Effector memory CD4-positive, alpha-beta T cell (primary cell): Measurements from ENCODE around the gene MRPL18.

Experiments used
- DNase-seq, 3 donors: peaks; one replicate each; pipeline ENCODE4 v3.0.0-alpha.2; 2020
- H3K27ac ChIP-seq: 2 replicates; pipeline ENCODE4 v1.7.0; 2013; ENCODE audit warnings: mild to moderate bottlenecking, low read length, moderate library complexity; ENCODE audit not compliant: insufficient read depth, poor library complexity, severe bottlenecking
- H3K27me3 ChIP-seq: replicated peaks from 2 replicates; pipeline ENCODE4 v1.7.0; 2013; ENCODE audit warnings: mild to moderate bottlenecking, low read length; ENCODE audit not compliant: insufficient read depth, control insufficient read depth, poor library complexity, severe bottlenecking
- H3K36me3 ChIP-seq: 2 replicates; pipeline ENCODE4 v1.7.0; 2013; ENCODE audit warnings: mild to moderate bottlenecking, low read length, moderate library complexity; ENCODE audit not compliant: control insufficient read depth, insufficient read depth
- H3K4me1 ChIP-seq: 2 replicates; pipeline ENCODE4 v1.7.0; 2013; ENCODE audit warnings: low read length, mild to moderate bottlenecking; ENCODE audit not compliant: control insufficient read depth, insufficient read depth, poor library complexity, severe bottlenecking
- H3K4me3 ChIP-seq: 2 replicates; pipeline ENCODE4 v1.7.0; 2013; ENCODE audit warnings: low read length, low read depth, mild to moderate bottlenecking; ENCODE audit not compliant: insufficient read depth, poor library complexity, severe bottlenecking
- H3K9me3 ChIP-seq: 2 replicates; pipeline ENCODE4 v1.7.0; 2013; ENCODE audit warnings: mild to moderate bottlenecking, low read length, moderate library complexity; ENCODE audit not compliant: control insufficient read depth

The MRPL18 gene

DNA sequence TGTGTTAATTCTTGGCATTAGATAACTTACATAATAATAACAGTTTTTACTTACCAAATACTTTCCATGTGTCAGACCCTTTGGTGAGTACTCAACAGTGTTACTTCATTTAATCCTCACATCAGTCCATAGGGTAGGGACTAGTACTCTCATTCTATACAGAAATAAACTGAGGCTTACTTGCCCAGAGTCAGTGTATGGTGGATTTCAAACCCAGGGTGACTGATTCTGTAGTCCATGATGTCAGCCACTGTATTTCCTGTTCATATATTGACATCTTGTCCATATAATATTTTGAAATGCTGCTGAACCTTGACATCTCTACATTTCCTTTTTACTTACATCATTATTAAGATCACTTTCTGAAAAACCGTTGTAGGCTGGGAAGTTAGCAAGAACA is 7.3 kb downstream of the MRPL18 start:
- peaks cover 4% of the 10 kb centered on the region for H3K4me1 ChIP-seq
- no peaks in the 10 kb centered on the region for H3K9me3 ChIP-seq
- DNase-seq, result no peak
- no peak overlapping the region for H3K4me3 ChIP-seq
- H3K27me3 ChIP-seq, result no peaks in the 10 kb centered on the region
- peaks cover 43% of the 10 kb centered on the region for H3K36me3 ChIP-seq
- H3K27ac ChIP-seq, result no peak overlapping the region

DNA sequence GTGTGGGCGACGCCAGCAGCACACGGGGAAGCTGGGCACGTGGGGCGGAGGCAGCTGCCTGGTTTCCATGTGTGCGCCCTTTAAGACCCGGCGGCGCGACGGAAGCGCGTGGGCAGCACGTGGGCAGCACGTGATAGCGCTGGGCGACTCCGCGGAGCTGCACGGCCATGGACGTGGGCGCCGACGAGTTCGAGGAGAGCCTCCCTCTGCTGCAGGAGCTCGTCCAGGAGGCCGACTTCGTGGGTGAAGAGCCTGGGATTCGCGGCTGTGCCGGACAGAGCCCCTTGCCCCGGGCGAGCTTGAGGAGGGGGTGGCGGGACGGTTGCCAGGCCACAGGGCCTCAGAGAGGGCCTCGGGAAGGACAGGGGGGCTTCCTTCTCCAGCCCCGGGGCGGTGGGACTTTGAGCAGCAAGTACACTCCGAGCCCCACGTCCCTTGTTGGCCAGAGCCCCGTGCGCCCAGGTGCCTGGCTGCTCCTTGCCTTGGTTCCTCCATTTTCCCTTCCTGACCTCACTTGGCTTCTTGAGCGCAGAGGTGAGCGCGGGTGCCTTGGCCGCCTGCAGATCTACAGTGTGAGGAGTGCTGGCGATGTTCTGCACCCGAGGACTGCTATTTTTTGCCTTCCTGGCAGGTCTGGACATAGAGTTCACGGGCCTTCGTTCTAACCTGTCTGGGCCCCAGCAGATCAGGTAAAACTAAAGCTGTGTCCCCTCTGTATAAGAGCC is 10.0 kb downstream of the MRPL18 start, which contains the start of gene PNLDC1:
Gene PNLDC1, plus strand, starts transcription at position 136 of the 725 bp plus-strand sequence. Its CDS starts 32 bp downstream, at position 168.
- Histone ChIP-seq H3K4me3 (no peak within 1 kb of the TSS), H3K9me3 (no peaks in the 10 kb centered on the region), H3K27me3 (no peaks in the 10 kb centered on the region), H3K36me3 (peaks cover 28% of the 10 kb centered on the region), H3K4me1 (no peaks in the 10 kb centered on the region), H3K27ac (no peak within 1 kb of the TSS)
- no peak for DNase-seq

- H3K4me3 ChIP-seq, result no peak overlapping the region
Measured at GRCh38 chr6:159801935-159802334, 11.7 kb downstream of the MRPL18 start.

GRCh38 chr6:159804504-159804903 is 14.2 kb downstream of the MRPL18 start:
- Histone ChIP-seq H3K27ac (no peak overlapping the region), H3K27me3 (no peaks in the 10 kb centered on the region), H3K36me3 (peaks cover 6% of the 10 kb centered on the region)

More at GRCh38 chr6:159801935-159802334, 11.7 kb downstream of the MRPL18 start:
- Histone ChIP-seq H3K27ac (no peak overlapping the region), H3K27me3 (no peaks in the 10 kb centered on the region), H3K36me3 (peaks cover 21% of the 10 kb centered on the region), H3K9me3 (no peaks in the 10 kb centered on the region), H3K4me1 (no peaks in the 10 kb centered on the region)
- no peak for DNase-seq

GRCh38 chr6:159805440-159806020 is 15.3 kb downstream of the MRPL18 start:
- no peaks in the 10 kb centered on the region for H3K36me3 ChIP-seq
- no peak for DNase-seq
- no peaks in the 10 kb centered on the region for H3K27me3 ChIP-seq
- H3K4me1 ChIP-seq, result no peaks in the 10 kb centered on the region
- no peaks in the 10 kb centered on the region for H3K9me3 ChIP-seq
- no peak overlapping the region for H3K4me3 ChIP-seq
- H3K27ac ChIP-seq, result no peak overlapping the region

More at GRCh38 chr6:159804504-159804903, 14.2 kb downstream of the MRPL18 start:
- H3K4me1 ChIP-seq, result no peaks in the 10 kb centered on the region
- DNase-seq, result no peak
- H3K4me3 ChIP-seq, result no peak overlapping the region
- no peaks in the 10 kb centered on the region for H3K9me3 ChIP-seq

- Histone ChIP-seq H3K4me1 (no peaks in the 10 kb centered on the region), H3K36me3 (no peaks in the 10 kb centered on the region), H3K27me3 (no peaks in the 10 kb centered on the region), H3K4me3 (no peak overlapping the region), H3K9me3 (no peaks in the 10 kb centered on the region), H3K27ac (no peak overlapping the region)
- no peak for DNase-seq
Measured at GRCh38 chr6:159806021-159806458, 15.8 kb downstream of the MRPL18 start.

GRCh38 chr6:159807150-159807858 is 17.0 kb downstream of the MRPL18 start:
- Histone ChIP-seq H3K27ac (no peak overlapping the region), H3K27me3 (no peaks in the 10 kb centered on the region), H3K4me1 (no peaks in the 10 kb centered on the region), H3K36me3 (no peaks in the 10 kb centered on the region), H3K4me3 (no peak overlapping the region), H3K9me3 (no peaks in the 10 kb centered on the region)
- DNase-seq, result no peak

DNA sequence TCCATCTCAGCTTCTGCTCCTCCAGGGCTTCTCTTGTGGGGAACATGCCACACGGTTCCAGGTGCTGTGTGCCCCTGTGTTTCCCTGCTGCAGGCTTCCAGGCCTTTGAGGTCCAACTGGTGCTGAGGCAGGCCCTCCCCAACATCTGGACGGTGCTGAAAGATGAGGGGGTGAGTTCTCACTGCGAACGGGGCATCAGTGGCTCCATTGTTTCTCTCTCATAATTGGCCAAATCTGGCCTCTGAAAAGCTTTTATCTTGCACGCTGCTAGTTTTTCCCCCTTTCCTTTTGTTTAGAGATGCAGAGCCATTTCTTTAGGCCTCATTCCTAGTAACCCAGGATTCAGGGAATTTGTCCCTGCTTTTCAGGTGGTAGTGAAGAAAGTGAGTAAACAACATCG is 18.4 kb downstream of the MRPL18 start:
- no peak overlapping the region for H3K27ac ChIP-seq
- no peak overlapping the region for H3K4me3 ChIP-seq
- no peaks in the 10 kb centered on the region for H3K9me3 ChIP-seq
- no peak for DNase-seq
- H3K27me3 ChIP-seq, result no peaks in the 10 kb centered on the region
- H3K36me3 ChIP-seq, result no peaks in the 10 kb centered on the region
- no peaks in the 10 kb centered on the region for H3K4me1 ChIP-seq

- no peak for DNase-seq
- no peaks in the 10 kb centered on the region for H3K9me3 ChIP-seq
- no peaks in the 10 kb centered on the region for H3K27me3 ChIP-seq
- no peaks in the 10 kb centered on the region for H3K4me1 ChIP-seq
- H3K36me3 ChIP-seq, result no peaks in the 10 kb centered on the region
- H3K4me3 ChIP-seq, result no peak overlapping the region
- no peak overlapping the region for H3K27ac ChIP-seq
Measured at GRCh38 chr6:159809149-159809548, 18.9 kb downstream of the MRPL18 start.

DNA sequence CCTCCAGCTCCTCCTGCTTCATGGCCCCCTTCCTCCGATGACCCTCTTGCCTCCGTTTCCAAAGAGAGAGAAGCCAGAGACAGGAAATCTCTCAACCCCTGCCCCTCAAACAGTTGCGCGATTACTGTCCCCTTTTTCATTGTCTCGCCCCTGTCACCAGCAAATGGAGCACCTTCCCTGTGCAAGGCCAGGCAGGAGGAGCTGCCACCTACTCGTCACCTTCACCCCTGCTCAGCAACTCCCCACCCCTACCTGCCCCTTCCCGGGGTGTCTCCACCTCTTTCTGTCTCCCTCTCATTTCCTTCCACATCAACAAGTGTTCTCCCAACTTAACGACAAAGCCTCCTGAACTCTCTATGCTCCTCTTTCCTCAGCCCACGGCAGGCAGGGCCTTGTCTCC is 23.5 kb downstream of the MRPL18 start:
- Histone ChIP-seq H3K4me1 (no peaks in the 10 kb centered on the region), H3K36me3 (no peaks in the 10 kb centered on the region), H3K27me3 (no peaks in the 10 kb centered on the region), H3K9me3 (no peaks in the 10 kb centered on the region), H3K4me3 (no peak overlapping the region), H3K27ac (no peak overlapping the region)
- DNase-seq, result no peak
